Activated T-helper 1 cell treated with anti-CD3 and anti-CD28 coated beads, Interleukin-2, amount 50 U/mL, for 16 hours (primary cell): ENCODE results near the gene DAND5.

Source experiments
- DNase-seq, 2 donors: peaks; one replicate each; pipeline ENCODE4 v3.0.0-alpha.2; 2020; ENCODE audit warnings: low read depth in 1 of 2, low spot score in 1 of 2

The DAND5 gene

GRCh38 chr19:13022111-13022858 is 52.9 kb downstream of the DAND5 start:
- no peak for DNase-seq

- DNase-seq: no peak
These were observed 53.7 kb downstream of the DAND5 start for GRCh38 chr19:13022859-13023636.

DNA sequence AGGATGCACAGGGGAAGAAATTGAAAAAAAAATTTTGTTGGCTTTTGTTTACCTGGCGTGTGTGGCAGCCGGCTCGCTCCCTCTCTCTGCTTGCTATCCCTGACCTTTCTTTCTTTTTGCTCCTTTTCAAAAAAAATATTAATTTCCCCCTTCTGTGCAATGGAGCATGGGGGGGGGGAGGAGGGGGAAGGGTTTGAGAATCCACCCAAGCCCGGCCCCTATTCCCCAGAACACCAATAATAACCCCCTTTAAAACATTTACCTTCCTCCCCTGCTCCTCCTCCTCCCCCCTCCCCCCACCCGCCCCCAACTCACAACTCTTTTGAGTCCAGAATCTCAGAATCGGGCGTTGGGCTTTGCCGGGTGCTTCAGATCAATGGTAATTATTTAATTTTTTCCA is 54.3 kb downstream of the DAND5 start:
- no peak for DNase-seq
